ENCODE data around the gene DHX9.
"Not testable (repeated sequence)": the region's sequence is repeated elsewhere in the genome, so short reads cannot be mapped to it uniquely, and the experiment has no call there.

DHX9 gene

GRCh38 chr1:182890927-182891610 is 51.9 kb downstream of the DHX9 start:
- Histone ChIP-seq H3K79me2 (ENCODE audit: insufficient read depth, low read length) (no peaks in the 10 kb centered on the region), H4K20me1 (ENCODE audit: insufficient read depth, low read length) (0 out of 2 replicates have a peak, but pooled peaks cover 4% of the 10 kb centered on the region)

GRCh38 chr1:182897696-182898095 is 58.5 kb downstream of the DHX9 start:
- H3K4me3 ChIP-seq (ENCODE audit: low read depth in 1 of 2, low read length in 2 of 2) = no peak overlapping the region
- H3K9me3 ChIP-seq (ENCODE audit: insufficient read depth, low read length, severe bottlenecking) = no peaks in the 10 kb centered on the region
- TF ChIP-seq CTCF (IDR thresholded peaks at IDR 0.05; ENCODE audit: borderline replicate concordance, extremely low read depth, low read length, poor library complexity, severe bottlenecking) = no peak
- no peak for TF ChIP-seq EZH2 (IDR thresholded peaks at IDR 0.05; ENCODE audit: borderline replicate concordance, low read depth, low read length, severe bottlenecking)
- H3K9ac ChIP-seq (ENCODE audit: low read depth, low read length) = no peak overlapping the region
- no peak overlapping the region for H3K4me2 ChIP-seq (ENCODE audit: insufficient read depth, low read length)
- H3K4me1 ChIP-seq (ENCODE audit: insufficient read depth, low read length) = no peaks in the 10 kb centered on the region
- no peaks in the 10 kb centered on the region for H3K79me2 ChIP-seq (ENCODE audit: insufficient read depth, low read length)
- DNase-seq = no peak
- H2AFZ ChIP-seq (ENCODE audit: low read depth, low read length) = no peak overlapping the region
- ATAC-seq (ENCODE audit: insufficient read depth, low read depth) = no peak
- no peaks in the 10 kb centered on the region for H3K36me3 ChIP-seq (ENCODE audit: insufficient read depth, low read length)
- H3K27ac ChIP-seq (ENCODE audit: low read length) = no peak overlapping the region
- H3K27me3 ChIP-seq (ENCODE audit: insufficient read depth, low read length, poor library complexity) = no peaks in the 10 kb centered on the region
- no peaks in the 10 kb centered on the region for H4K20me1 ChIP-seq (ENCODE audit: insufficient read depth, low read length)

More at GRCh38 chr1:182890927-182891610, 51.9 kb downstream of the DHX9 start:
- no peak overlapping the region for H3K4me3 ChIP-seq (ENCODE audit: low read depth in 1 of 2, low read length in 2 of 2)
- H3K27me3 ChIP-seq (ENCODE audit: insufficient read depth, low read length, poor library complexity) = no peaks in the 10 kb centered on the region
- H2AFZ ChIP-seq (ENCODE audit: low read depth, low read length) = no peak overlapping the region
- peak overlapping the region; percentile 84; the same call in 1 of the 2 replicates for H3K27ac ChIP-seq (ENCODE audit: low read length)
- peaks cover 42% of the 10 kb centered on the region for H3K4me1 ChIP-seq (ENCODE audit: insufficient read depth, low read length)
- ATAC-seq (ENCODE audit: insufficient read depth, low read depth) = no peak
- no peaks in the 10 kb centered on the region for H3K9me3 ChIP-seq (ENCODE audit: insufficient read depth, low read length, severe bottlenecking)
- TF ChIP-seq EZH2 (IDR thresholded peaks at IDR 0.05; ENCODE audit: borderline replicate concordance, low read depth, low read length, severe bottlenecking) (no peak), CTCF (IDR thresholded peaks at IDR 0.05; ENCODE audit: borderline replicate concordance, extremely low read depth, low read length, poor library complexity, severe bottlenecking) (no peak)
- peaks cover 41% of the 10 kb centered on the region for H3K36me3 ChIP-seq (ENCODE audit: insufficient read depth, low read length)
- H3K9ac ChIP-seq (ENCODE audit: low read depth, low read length) = no peak overlapping the region
- no peak overlapping the region for H3K4me2 ChIP-seq (ENCODE audit: insufficient read depth, low read length)
- DNase-seq = no peak

GRCh38 chr1:182901946-182902345 is 62.8 kb downstream of the DHX9 start:
- not testable (repeated sequence) for H3K79me2 ChIP-seq (ENCODE audit: insufficient read depth, low read length); H3K27ac ChIP-seq (ENCODE audit: low read length); ATAC-seq (ENCODE audit: insufficient read depth, low read depth); H3K9me3 ChIP-seq (ENCODE audit: insufficient read depth, low read length, severe bottlenecking); H2AFZ ChIP-seq (ENCODE audit: low read depth, low read length); H3K9ac ChIP-seq (ENCODE audit: low read depth, low read length); H3K4me1 ChIP-seq (ENCODE audit: insufficient read depth, low read length); H3K4me2 ChIP-seq (ENCODE audit: insufficient read depth, low read length); DNase-seq; H3K27me3 ChIP-seq (ENCODE audit: insufficient read depth, low read length, poor library complexity); H4K20me1 ChIP-seq (ENCODE audit: insufficient read depth, low read length); H3K4me3 ChIP-seq (ENCODE audit: low read depth in 1 of 2, low read length in 2 of 2); H3K36me3 ChIP-seq (ENCODE audit: insufficient read depth, low read length)

GRCh38 chr1:182905321-182905720 is 66.2 kb downstream of the DHX9 start:
- Histone ChIP-seq H3K4me3 (ENCODE audit: low read depth in 1 of 2, low read length in 2 of 2) (no peak overlapping the region), H3K27me3 (ENCODE audit: insufficient read depth, low read length, poor library complexity) (no peaks in the 10 kb centered on the region), H3K4me2 (ENCODE audit: insufficient read depth, low read length) (no peak overlapping the region), H2AFZ (ENCODE audit: low read depth, low read length) (no peak overlapping the region), H3K36me3 (ENCODE audit: insufficient read depth, low read length) (no peaks in the 10 kb centered on the region), H3K9me3 (ENCODE audit: insufficient read depth, low read length, severe bottlenecking) (no peaks in the 10 kb centered on the region), H3K4me1 (ENCODE audit: insufficient read depth, low read length) (no peaks in the 10 kb centered on the region), H3K27ac (ENCODE audit: low read length) (no peak overlapping the region), H4K20me1 (ENCODE audit: insufficient read depth, low read length) (no peaks in the 10 kb centered on the region), H3K9ac (ENCODE audit: low read depth, low read length) (no peak overlapping the region), H3K79me2 (ENCODE audit: insufficient read depth, low read length) (no peaks in the 10 kb centered on the region)
- DNase-seq = no peak
- ATAC-seq (ENCODE audit: insufficient read depth, low read depth) = no peak
- no peak for TF ChIP-seq CTCF (IDR thresholded peaks at IDR 0.05; ENCODE audit: borderline replicate concordance, extremely low read depth, low read length, poor library complexity, severe bottlenecking)
- TF ChIP-seq EZH2 (IDR thresholded peaks at IDR 0.05; ENCODE audit: borderline replicate concordance, low read depth, low read length, severe bottlenecking) = no peak

Data from DND-41 (cell line).